GM10266 (cell line): ENCODE data around the gene DOCK3.

ENCODE experiments used
- DNase-seq: peaks from one replicate; pipeline ENCODE4 v3.0.0; 2012; ENCODE audit errors: extremely low spot score
- TF ChIP-seq, protein P1 (sequence below): IDR thresholded peaks from 2 replicates; pipeline ENCODE4 v1.5.1; 2012; ENCODE audit warnings: mild to moderate bottlenecking, low read depth; ENCODE audit not compliant: control insufficient read depth, insufficient read depth; ENCODE audit errors: missing control alignments

DOCK3 gene

DNA sequence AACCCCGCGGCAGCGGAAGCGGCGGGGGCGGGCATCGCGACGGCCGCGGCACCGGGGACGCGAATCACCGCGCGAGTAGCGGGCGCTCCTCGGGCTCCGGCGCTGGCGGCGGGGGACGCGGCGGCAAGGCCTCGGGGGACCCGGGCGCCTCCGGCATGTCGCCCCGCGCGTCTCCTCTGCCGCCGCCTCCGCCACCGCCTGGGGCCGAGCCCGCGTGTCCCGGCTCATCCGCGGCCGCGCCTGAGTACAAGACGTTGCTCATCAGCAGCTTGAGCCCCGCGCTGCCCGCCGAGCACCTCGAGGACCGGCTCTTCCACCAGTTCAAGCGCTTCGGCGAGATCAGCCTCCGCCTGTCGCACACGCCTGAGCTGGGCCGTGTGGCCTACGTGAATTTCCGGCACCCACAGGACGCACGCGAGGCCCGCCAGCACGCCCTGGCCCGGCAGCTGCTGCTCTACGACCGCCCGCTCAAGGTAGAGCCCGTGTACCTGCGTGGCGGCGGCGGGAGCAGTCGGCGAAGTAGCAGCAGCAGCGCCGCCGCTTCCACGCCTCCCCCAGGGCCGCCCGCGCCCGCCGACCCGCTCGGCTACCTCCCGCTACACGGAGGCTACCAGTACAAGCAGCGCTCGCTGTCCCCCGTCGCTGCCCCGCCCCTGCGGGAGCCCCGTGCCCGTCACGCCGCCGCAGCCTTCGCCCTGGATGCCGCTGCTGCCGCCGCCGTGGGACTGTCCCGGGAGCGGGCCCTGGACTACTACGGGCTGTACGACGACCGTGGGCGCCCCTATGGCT is 717.0 kb downstream of the DOCK3 start:
- peak; percentile 63 for DNase-seq

DNA sequence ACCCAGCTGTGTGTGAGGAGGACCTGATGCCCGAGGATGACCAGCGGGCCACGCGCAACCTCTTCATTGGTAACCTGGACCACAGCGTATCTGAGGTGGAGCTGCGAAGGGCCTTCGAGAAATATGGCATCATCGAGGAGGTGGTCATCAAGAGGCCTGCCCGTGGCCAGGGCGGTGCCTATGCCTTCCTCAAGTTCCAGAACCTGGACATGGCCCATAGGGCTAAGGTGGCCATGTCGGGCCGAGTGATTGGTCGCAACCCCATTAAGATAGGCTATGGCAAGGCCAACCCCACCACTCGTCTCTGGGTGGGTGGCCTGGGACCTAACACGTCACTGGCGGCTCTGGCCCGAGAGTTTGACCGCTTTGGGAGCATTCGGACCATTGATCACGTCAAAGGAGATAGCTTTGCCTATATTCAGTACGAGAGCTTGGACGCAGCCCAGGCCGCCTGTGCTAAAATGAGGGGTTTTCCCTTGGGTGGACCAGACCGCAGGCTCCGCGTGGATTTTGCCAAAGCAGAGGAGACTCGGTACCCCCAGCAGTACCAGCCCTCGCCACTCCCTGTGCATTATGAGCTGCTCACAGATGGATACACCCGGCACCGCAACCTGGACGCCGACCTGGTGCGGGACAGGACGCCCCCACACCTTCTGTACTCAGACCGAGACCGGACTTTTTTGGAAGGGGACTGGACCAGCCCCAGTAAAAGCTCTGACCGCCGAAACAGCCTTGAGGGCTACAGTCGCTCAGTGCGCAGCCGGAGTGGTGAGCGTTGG is 717.8 kb downstream of the DOCK3 start:
- TF ChIP-seq, protein P1, sequence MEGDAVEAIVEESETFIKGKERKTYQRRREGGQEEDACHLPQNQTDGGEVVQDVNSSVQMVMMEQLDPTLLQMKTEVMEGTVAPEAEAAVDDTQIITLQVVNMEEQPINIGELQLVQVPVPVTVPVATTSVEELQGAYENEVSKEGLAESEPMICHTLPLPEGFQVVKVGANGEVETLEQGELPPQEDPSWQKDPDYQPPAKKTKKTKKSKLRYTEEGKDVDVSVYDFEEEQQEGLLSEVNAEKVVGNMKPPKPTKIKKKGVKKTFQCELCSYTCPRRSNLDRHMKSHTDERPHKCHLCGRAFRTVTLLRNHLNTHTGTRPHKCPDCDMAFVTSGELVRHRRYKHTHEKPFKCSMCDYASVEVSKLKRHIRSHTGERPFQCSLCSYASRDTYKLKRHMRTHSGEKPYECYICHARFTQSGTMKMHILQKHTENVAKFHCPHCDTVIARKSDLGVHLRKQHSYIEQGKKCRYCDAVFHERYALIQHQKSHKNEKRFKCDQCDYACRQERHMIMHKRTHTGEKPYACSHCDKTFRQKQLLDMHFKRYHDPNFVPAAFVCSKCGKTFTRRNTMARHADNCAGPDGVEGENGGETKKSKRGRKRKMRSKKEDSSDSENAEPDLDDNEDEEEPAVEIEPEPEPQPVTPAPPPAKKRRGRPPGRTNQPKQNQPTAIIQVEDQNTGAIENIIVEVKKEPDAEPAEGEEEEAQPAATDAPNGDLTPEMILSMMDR = no peak
- no peak for DNase-seq

More for the DNA sequence above, 717.0 kb downstream of the DOCK3 start:
- TF ChIP-seq, protein P1 = no peak

DNA sequence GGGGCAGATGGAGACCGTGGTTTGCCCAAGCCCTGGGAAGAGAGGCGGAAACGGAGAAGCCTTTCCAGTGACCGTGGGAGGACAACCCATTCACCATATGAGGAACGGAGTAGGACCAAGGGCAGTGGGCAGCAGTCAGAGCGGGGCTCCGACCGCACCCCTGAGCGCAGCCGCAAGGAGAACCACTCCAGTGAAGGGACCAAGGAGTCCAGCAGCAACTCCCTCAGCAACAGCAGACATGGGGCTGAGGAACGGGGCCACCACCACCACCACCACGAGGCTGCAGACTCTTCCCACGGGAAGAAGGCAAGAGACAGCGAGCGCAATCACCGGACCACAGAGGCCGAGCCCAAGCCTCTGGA is 718.4 kb downstream of the DOCK3 start:
- DNase-seq = no peak
- TF ChIP-seq, protein P1 = no peak

DNA sequence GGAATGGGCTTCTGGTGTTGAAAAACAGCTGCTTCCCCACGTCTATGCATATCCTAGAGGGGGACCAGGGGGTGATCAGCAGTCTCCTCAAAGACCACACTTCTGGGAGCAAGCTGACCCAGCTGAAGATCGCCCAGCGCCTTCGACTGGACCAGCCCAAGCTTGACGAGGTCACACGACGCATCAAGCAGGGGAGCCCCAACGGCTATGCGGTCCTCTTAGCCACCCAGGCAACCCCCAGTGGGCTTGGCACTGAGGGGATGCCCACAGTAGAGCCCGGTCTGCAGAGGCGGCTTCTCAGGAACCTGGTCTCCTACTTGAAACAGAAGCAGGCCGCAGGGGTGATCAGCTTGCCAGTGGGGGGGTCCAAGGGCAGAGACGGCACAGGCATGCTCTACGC is 718.8 kb downstream of the DOCK3 start:
- no peak for DNase-seq
- TF ChIP-seq, protein P1 = no peak

DNA sequence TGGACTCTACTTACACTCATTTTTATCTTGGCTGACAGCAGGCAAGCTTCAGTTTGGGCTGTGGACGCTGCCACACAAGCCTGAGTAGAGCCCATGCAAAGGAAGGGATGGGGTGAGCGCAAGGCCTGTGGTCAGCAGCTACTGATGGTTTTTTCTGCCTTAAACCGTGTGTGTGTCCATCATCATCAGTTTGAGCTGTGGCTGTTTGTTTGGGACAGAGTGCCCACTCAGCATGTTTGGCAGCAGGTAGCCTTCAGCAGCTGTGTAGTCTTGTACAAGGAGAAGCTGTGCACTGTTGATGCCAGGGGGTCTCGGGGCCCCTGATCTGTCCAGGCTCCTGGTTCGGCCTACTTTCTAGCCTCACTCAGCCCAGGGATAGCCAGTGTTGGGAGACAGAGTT is 719.8 kb downstream of the DOCK3 start:
- no peak for DNase-seq
- TF ChIP-seq, protein P1 = no peak

DNA sequence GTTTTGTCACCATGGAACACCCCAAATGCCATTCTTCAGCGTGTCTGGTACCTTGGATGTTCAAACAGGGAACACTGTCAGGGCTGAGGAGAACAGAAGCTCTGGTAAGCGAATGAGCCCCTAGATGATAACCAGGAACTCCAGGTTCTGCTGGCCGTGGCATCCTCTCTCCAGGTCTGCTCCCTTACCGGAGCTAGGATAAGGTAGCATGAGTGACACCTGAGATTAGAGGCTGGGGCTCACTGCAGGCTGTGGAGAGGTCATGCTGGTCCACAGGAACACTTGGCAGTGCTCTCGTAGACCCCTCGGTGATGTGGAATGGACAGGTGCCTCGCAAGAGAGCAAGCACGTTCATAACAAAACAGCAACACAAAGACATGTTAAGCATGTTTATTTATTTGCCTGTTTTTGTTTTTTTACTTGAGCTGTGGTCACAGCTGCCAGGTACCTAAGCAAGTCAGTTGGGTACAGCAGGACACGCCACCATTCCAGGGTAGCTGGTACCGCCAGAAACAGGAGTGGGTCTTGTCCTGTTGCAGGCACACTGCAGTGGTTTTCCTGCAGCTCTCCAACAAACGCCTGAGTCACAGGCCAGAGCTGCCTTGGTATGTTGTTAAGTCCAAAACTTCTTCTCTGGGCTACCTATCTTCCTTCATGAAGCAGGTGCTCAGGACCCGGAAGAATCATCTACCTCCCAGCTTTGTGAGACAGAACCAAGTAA is 720.9 kb downstream of the DOCK3 start:
- TF ChIP-seq, protein P1 = no peak
- no peak for DNase-seq
